Dermis microvascular lymphatic vessel endothelial cell (primary cell): ENCODE measurements around the gene AASDH. TPM values are rescaled to one million over a fixed set of nuclear protein-coding genes. Genes with fewer than 3 reads are reported as not detected.

Source experiments
- DNase-seq, 2 donors: peaks; one replicate each; pipeline versions ENCODE4 v3.0.0 to v3.0.0-alpha.2; 2010; ENCODE audit warnings: low read depth in 2 of 2
- total RNA-seq: library from RNA; depleted of rRNA; stranded (reverse); fragments of >200 nt; gene quantifications from 2 replicates; pipeline ENCODE4 v1.2.1, GENCODE V29; 2014

Gene AASDH, protein sequence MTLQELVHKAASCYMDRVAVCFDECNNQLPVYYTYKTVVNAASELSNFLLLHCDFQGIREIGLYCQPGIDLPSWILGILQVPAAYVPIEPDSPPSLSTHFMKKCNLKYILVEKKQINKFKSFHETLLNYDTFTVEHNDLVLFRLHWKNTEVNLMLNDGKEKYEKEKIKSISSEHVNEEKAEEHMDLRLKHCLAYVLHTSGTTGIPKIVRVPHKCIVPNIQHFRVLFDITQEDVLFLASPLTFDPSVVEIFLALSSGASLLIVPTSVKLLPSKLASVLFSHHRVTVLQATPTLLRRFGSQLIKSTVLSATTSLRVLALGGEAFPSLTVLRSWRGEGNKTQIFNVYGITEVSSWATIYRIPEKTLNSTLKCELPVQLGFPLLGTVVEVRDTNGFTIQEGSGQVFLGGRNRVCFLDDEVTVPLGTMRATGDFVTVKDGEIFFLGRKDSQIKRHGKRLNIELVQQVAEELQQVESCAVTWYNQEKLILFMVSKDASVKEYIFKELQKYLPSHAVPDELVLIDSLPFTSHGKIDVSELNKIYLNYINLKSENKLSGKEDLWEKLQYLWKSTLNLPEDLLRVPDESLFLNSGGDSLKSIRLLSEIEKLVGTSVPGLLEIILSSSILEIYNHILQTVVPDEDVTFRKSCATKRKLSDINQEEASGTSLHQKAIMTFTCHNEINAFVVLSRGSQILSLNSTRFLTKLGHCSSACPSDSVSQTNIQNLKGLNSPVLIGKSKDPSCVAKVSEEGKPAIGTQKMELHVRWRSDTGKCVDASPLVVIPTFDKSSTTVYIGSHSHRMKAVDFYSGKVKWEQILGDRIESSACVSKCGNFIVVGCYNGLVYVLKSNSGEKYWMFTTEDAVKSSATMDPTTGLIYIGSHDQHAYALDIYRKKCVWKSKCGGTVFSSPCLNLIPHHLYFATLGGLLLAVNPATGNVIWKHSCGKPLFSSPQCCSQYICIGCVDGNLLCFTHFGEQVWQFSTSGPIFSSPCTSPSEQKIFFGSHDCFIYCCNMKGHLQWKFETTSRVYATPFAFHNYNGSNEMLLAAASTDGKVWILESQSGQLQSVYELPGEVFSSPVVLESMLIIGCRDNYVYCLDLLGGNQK
- total RNA-seq, result 6.7 and 9.0 TPM in 2 replicates

DNA sequence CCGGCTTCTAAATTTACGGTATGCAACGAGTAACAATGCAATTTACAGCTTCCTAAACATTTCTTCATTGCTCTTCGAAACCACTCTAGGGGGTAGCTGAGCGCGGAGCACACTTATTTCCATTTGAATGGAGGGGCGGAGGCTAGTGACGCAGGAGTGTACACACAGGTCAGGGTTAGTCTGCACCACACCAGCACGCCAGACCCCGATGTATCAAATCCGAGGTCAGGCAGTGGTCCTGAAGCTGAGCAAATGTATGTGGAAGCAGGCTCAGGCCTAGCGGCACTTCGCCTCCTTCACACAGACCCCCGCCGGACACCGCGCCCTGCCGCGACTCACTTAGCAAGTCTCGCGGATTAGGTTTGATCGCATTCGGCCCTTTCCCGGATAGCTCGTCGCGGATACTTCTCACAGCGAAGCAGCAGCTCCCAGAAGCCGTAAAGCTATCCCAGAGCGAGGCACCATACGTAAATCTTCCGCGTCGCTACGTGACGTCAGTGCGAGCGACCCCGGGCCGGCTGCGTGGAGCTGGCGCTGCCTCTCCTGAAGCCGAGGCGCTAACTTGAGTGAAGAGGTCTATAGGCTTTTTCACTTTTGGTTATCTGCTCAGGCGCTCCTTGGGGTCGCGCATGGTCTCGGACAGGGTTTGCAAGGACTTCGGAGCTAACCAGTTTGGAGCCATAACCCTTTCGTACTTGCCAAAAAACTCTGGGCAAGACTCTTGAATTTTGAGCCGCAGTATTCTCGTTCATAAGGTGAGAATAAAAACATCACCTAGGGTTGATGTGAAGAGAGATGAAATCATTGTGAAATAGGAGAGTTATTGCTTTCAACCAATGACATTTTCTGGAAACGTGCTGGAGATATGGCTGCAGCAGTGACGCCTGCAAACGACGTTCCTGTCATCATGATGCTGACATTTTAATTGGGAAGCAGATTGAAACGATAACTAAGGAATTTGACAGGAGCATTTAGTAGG lies at the start of gene AASDH:
AASDH (minus strand) TSS at position 469 of the 979 bp plus-strand sequence. CDS start 3,192 bp downstream, outside the sequence.
- DNase-seq, result peak; percentile 91 to 96

GRCh38 chr4:56435140-56435926 lies 48.0 kb upstream of the AASDH start, which contains the start of gene PPAT:
Gene PPAT (minus strand): TSS chr4:56435615. CDS start chr4:56435477, 138 bp downstream.
- peak; percentile 91 to 99 for DNase-seq

DNA sequence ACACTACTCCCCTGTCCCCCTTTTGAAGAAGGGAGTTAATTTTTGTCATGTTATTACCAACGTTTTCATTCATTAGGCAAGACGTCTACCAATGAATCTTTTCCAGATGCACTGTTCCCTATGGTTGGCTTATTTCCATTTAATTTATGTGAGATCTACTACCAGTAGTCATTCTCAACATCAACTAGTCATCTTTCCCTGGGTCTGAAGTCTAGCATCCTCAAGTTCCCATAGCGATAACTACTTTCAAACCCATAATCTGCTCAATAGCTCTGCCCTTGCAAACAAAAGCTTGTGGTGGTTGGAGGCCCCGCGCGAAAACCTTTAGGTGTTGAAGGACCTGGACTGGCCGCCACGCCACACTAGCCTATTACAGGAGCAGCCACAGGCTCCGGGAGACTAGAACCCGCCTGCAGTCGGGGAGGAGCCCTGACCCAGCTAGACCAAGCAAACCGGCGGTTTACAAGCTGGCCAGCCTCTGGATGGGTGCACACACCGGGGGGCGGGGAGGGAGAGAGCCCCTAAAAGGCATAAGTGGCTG lies 47.4 kb upstream of the AASDH start:
- peak; percentile 30 to 82 for DNase-seq

GRCh38 chr4:56433280-56433679 lies 46.0 kb upstream of the AASDH start:
- DNase-seq, result no peak

- DNase-seq, result no peak
These were observed 42.9 kb upstream of the AASDH start for GRCh38 chr4:56430203-56430602.

GRCh38 chr4:56427179-56427578 lies 39.9 kb upstream of the AASDH start:
- DNase-seq, result no peak

- DNase-seq, result no peak
These were observed 39.0 kb upstream of the AASDH start for GRCh38 chr4:56426273-56426672.

DNA sequence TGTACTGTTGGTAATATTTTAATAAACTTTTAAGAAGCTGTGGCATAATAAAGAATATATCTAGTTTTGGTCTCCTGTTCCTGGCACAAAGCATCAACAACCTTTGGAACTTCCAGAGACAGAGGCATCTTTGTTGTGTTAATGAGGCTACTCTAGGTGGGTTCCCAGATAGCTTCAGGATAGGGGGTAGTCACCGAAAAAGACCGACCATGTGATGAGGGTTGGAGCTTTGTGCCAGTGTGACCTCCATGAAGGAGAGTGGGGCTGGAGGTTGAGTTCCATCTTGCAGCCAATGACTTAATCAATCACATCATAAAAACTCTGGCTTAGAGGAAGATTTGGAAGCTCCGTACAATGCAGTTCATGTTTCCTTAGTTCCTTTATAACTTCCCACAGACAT lies 38.2 kb upstream of the AASDH start:
- no peak for DNase-seq

- DNase-seq, result peak in 1 of 2 donors; percentile 52
These were observed 37.6 kb upstream of the AASDH start for GRCh38 chr4:56424697-56425514.

GRCh38 chr4:56424176-56424575 lies 36.9 kb upstream of the AASDH start:
- no peak for DNase-seq

DNA sequence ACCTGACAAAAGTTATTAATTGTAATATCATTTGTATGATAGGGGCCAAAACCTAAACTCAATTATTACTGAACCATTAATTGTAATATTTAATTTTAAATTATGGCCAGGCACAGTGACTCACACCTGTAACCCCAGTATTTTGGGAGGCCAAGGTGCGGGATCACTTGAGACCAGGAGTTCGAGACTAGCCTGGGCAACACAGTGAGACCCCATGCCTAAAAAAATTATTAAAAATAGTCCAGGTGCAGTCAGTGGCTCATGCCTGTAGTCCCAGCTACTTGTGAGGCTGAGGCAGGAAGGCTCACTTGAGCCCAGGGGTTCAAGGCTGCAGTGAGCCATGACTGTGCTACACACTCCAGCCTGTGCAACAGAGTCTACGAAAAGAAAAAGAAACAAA lies 30.1 kb upstream of the AASDH start:
- DNase-seq, result no peak

DNA sequence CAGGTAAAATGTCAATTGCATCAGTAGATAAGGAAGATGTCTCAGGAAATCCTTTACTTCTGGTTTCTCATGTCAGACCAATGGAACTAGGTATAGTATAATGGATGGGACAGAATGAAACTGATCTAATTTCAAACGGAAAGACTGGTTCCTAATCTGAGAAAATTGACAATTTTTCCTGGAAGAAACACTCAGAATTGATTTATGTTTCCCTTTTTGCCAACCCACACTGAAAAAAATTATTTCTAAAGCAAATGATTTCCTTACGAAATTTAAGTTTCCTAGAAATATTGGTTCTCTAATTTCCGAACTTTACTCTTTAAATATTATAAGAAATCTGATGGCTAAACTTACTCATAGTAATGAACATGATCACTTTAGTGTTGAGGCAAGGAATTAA lies 29.1 kb upstream of the AASDH start:
- DNase-seq, result no peak

GRCh38 chr4:56414135-56414670 lies 26.9 kb upstream of the AASDH start:
- DNase-seq, result no peak

DNA sequence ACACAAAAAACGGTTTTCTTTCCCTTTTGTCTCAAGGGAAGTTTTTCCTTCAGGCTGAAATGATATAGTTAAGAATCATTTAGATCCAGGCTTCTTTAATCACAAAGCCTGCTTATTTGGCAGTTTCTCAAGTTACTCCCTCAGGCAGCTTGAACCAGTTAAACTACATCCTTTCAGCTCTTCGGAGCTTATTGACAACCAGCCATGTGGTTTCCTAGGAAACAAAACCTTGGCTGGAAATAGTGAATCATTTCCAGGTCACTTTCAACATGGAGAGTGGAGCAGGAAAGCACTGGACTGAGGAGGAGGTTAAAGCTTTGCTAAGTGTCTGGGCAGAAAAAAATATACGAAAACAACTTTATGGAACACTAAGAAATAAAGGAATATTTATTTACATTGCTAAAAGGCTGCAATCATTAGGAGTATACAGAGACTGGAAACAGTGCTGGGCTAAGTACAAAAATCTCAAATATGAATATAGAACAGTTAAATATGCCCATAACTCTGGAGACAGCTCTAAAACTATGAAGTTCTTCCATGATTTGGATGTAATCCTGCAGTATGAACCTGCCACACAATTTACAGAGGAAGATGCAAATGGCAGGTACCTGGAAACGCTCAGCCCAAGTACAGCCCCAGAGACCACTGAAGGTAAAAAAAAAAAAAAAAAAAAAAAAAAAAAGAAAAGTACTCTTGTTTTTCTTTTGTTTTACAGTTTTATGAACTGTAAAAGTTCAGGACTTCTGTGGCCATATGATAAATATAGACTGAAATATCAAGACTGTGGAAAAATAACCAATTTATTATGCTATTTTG lies 23.2 kb upstream of the AASDH start:
- peak; percentile 98 to 99 for DNase-seq

GRCh38 chr4:56409511-56410090 lies 22.3 kb upstream of the AASDH start:
- peak in 1 of 2 donors; percentile 39 for DNase-seq

DNA sequence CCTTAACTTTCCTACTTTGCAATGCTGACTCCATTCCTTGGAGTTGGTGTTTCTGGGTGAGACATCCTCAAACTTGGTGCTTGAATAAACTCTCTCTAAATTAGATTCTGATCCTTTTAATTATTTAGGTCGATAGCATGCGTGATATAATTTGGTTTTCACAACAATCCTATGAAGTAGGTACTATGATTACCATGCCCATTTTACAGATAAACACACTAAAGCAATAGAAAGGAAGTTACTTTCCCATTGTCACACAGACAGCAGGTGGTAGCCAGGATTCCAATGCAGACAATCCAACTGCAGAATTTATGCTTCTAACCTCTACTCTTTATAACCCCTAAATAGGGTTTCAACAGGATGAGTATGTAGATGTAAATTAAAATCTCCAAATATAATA lies 21.7 kb upstream of the AASDH start:
- no peak for DNase-seq

DNA sequence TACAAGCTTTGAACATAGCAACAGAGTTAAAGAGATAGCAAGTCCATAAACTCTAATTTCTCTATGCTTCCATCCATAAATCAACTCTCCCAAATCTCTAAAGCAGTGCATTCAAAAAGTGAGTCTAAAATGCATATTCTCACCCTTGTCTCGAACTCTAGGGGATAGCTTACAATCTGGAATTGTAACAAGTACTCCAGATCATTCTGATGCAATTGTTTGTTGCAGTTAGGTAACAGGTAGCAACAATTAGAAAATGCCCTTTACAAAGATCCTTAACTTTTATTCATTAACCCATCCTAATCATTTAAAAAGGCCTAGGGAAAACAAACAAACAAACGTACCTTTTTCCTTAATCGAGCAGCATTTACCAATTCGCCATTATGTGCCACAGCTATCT lies 18.9 kb upstream of the AASDH start:
- no peak for DNase-seq
